DMS53 treated with DMSO at 0.1 percent for 48 hours (cell line): ENCODE results near the gene PHKA2.
"Not testable (repeated sequence)": the region's sequence is repeated elsewhere in the genome, so short reads cannot be mapped to it uniquely, and the experiment has no call there.

Experiments used
- DNase-seq: peaks from one replicate; lab custom pipeline; 2025; ENCODE audit not compliant: unreplicated experiment; lab: John Stamatoyannopoulos, UW

Gene PHKA2

GRCh38 chrX:18872621-18873020, 111.3 kb downstream of the PHKA2 start:
- DNase-seq = no peak

GRCh38 chrX:18871970-18872369, 111.9 kb downstream of the PHKA2 start:
- no peak for DNase-seq

- DNase-seq = no peak
Observed at GRCh38 chrX:18871161-18871890, 112.6 kb downstream of the PHKA2 start.

GRCh38 chrX:18864390-18864920, 119.5 kb downstream of the PHKA2 start:
- DNase-seq = no peak

DNA sequence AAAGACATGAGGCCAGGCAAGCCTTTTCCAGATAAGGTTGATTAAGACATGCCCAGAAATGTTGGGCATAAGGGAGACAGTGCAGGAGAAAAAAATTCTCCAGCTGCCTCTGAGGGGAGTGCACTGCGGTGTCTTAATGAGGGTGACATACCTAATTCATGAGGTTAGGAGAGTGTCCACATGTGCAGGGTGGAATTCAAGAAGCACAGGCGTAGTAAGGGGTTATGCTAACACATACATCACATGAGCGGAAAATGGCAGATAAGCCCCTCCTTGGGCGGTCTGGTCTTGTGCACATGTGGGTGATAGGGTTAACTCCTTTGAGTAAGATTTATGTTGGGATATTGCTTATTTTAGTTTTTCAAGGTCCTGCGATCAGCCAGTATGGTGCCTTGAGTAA, 122.4 kb downstream of the PHKA2 start:
- no peak for DNase-seq

DNA sequence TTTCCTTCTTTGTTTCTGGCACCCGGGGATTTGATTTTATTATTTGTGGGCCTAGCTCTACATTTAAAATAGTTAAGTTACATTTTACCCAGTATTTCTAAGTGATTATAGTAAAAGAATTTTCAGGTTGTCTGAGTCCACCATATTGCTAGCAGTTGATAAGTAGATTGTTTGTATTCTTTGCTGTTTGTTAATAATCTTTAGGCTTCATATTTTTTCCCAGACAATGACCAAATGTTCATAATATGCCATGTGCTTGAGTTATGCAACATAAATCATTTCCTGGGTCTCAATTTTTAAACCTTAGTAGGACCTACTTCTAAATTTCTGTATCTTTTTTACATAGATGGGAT, 127.3 kb downstream of the PHKA2 start:
- DNase-seq = no peak

DNA sequence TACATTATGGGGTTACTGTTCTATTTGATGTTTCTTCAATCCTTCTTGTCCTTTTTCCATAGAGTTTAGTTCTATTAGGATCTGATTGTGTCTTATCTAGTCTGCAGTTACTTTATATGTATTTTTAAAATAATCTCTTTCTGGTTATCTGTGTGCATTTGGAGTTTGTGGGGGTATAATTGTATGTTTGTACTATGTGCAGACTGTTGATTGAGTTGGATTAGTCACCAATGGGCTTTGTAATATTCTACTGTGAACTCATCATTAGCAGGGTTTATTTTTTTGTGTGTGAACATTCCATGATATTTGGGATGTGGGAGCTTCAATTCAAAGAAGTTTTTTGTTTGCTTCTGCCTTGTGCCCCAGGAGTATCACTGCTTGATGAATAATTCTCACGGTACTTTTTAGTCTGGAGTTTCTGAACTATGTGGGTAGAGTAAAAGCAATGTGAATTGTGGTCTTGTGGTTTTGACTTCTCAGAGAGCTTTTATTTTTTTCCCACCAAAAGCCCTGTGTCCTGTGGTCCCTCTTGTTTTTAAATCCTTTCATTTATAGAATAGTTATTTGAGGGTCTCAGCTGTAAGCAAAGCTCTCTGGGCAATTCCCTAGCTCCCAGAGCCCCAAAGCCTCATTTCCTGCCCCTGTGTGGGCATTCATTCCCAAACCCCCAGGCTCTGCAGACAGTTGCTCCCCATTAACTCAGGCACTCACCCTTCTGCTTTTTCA, 127.8 kb downstream of the PHKA2 start:
- DNase-seq = no peak

GRCh38 chrX:18847901-18848300, 136.0 kb downstream of the PHKA2 start:
- DNase-seq = not testable (repeated sequence)
